Kasumi-1 (cell line): Measurements from ENCODE around the gene ASPM.
A peak's percentile ranks its signal among the peaks of the same experiment; 100 is the strongest.
"Not testable (repeated sequence)": the region's sequence is repeated elsewhere in the genome, so short reads cannot be mapped to it uniquely, and the experiment has no call there.

Source experiments
- DNase-seq, 2 experiments: peaks; one replicate each; lab custom pipeline; 2025; lab: John Stamatoyannopoulos, UW

ASPM gene

GRCh38 chr1:197076585-197076984 lies 69.9 kb downstream of the ASPM start:
- DNase-seq, result no peak

GRCh38 chr1:197073978-197074377 lies 72.5 kb downstream of the ASPM start:
- no peak for DNase-seq

- no peak for DNase-seq
These were observed 79.0 kb downstream of the ASPM start for GRCh38 chr1:197067457-197067818.

- no peak for DNase-seq
These were observed 79.6 kb downstream of the ASPM start, which contains the start of gene F13B for GRCh38 chr1:197066719-197067456. Gene F13B (minus strand): TSS chr1:197067260. CDS start chr1:197067223, 37 bp downstream.

- no peak for DNase-seq
These were observed 80.2 kb downstream of the ASPM start for GRCh38 chr1:197066277-197066676.

GRCh38 chr1:197065559-197065958 lies 80.9 kb downstream of the ASPM start:
- no peak for DNase-seq

GRCh38 chr1:197063212-197063611 lies 83.3 kb downstream of the ASPM start:
- DNase-seq, result peak in 1 of 2 experiments; percentile 2

- DNase-seq, result no peak
These were observed 83.8 kb downstream of the ASPM start for GRCh38 chr1:197062692-197063091.

- no peak for DNase-seq
These were observed 97.4 kb downstream of the ASPM start for GRCh38 chr1:197049100-197049499.

- no peak for DNase-seq
These were observed 103.7 kb downstream of the ASPM start for GRCh38 chr1:197042676-197043341.

GRCh38 chr1:197041486-197042353 lies 104.7 kb downstream of the ASPM start:
- no peak for DNase-seq

GRCh38 chr1:197036861-197037260 lies 109.6 kb downstream of the ASPM start:
- DNase-seq, result no peak

- DNase-seq, result not testable (repeated sequence)
These were observed 111.7 kb downstream of the ASPM start for GRCh38 chr1:197034631-197035339.
